ENCODE measurements around the gene PGAP6. TPM values are rescaled to one million over a fixed set of nuclear protein-coding genes. Genes with fewer than 3 reads are reported as not detected.

Gene PGAP6
- total and polyA plus RNA-seq, 9 of the 15 experiments (the other 6 are each of a cell fraction or from before 2014, with no cell fraction given) = 0.45 to 50.2 (median 39.3) TPM

DNA sequence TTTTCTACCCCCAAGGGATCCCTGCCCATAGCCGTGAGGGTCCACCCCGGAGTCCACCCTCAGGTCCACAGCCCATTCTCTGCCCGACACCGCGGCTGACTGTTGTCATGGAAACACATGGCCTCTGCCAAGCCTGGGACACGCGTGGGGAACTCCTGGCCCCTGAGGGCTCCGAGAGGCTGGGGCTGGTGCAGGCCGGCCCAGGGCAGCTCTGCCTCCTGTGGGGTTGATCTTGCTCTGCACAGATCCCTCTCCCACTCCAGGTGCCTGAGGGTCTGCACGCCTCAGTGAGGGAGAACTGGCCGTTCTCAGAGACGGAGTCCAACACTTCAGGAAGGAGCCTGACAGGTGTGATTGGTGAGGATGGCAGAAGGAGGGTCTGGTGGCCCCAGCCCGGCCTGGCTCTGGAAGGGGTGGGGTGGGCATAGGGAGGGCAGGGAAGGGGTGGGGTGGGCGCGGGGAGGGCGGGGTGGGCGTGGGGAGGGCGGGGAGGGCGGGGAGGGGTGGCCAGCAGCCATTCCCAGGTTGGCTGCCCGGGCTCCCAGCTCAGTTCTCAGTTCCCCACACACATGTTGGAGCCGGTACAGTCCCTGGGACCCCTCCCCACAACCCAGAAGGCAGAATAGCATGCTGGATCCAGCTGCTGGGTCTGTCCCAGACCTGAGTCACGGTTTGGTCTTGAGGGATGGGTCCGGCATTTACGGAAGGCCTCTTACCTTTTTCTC, 17.9 kb downstream of the PGAP6 start (continued):
- TF ChIP-seq POLR2G (IDR thresholded peaks at IDR 0.05; ENCODE audit: low read depth, low read length) (peak; percentile 8; the same call in 1 of the 2 replicates), RFX1 (IDR thresholded peaks at IDR 0.05) (peak; percentile 89), HNRNPK (IDR thresholded peaks at IDR 0.05; ENCODE audit: low read depth, low read length, poor library complexity, severe bottlenecking) (no peak), XRCC4 (IDR thresholded peaks at IDR 0.05; ENCODE audit: extremely low read depth, insufficient read depth, insufficient read length) (no peak)

GRCh38 chr16:363110-363765, 18.5 kb downstream of the PGAP6 start:
- no peaks in the 10 kb centered on the region for H3K9me3 ChIP-seq (replicated peaks; ENCODE audit: control insufficient read depth, insufficient read depth, low read depth, low read length)
- H3K27me3 ChIP-seq (ENCODE audit: control insufficient read depth in 2 of 2, insufficient read depth in 2 of 2, low read length in 2 of 2) = no peaks in the 10 kb centered on the region
- no peak overlapping the region for H3K4me3 ChIP-seq
- H3K4me2 ChIP-seq (ENCODE audit: insufficient read depth, low read length) = no peak overlapping the region
- BruUV-seq (replicated peaks) = no TSS peak
- CTCF ChIA-PET (ENCODE audit: low intra/inter-chr PET ratio) = interaction anchor here (0.9 to 1.0 kb wide), 2 partner anchors 256 to 297 kb away, joined by 3 to 8 read pairs; no protein-coding TSS in a partner anchor
- intact Hi-C loops (cut with micrococcal nuclease) (no loop called here), in situ Hi-C loops (cut with MboI) (no loop called here)
- peaks cover 6 to 79% of the 10 kb centered on the region in 2 experiments; a peak in 4 of 5 replicates for H3K4me1 ChIP-seq (replicated peaks in 1 of 2; ENCODE audit: control insufficient read depth in 2 of 2, insufficient read depth in 2 of 2, low read length in 2 of 2)
- 33% methylated on average over 12 of the region's 20 CpGs for WGBS (ENCODE audit: insufficient coverage, low coverage, missing lambda C conversion rate)
- H3K79me2 ChIP-seq (ENCODE audit: control insufficient read depth, insufficient read depth, low read length) = no peaks in the 10 kb centered on the region
- peaks cover 24% of the 10 kb centered on the region; the same call in 2 of the 3 replicates for H3K36me3 ChIP-seq (ENCODE audit: control insufficient read depth, insufficient read depth, low read length)
- H3K9ac ChIP-seq (ENCODE audit: insufficient read depth in 1 of 2, low read depth in 2 of 2, low read length in 2 of 2) = peak overlapping the region in 1 of 2 experiments; percentile 74; a peak in 2 of 4 replicates
- peaks cover 4% of the 10 kb centered on the region for H3K9me1 ChIP-seq (ENCODE audit: control insufficient read depth, insufficient read depth, low read length)
- no peak overlapping the region for H3K27ac ChIP-seq (ENCODE audit: extremely low read depth, low read depth, low read length)
- no peaks in the 10 kb centered on the region for H4K20me1 ChIP-seq (replicated peaks; ENCODE audit: control insufficient read depth, insufficient read depth, low read length)
- DNase-seq (ENCODE audit: extremely low read depth in 1 of 4, low spot score in 3 of 4) = no peak
- no peak for FAIRE-seq
- no peak overlapping the region for H2AFZ ChIP-seq (ENCODE audit: low read depth, low read length)
- ATAC-seq = peak; percentile 7; the same call in 1 of the 3 replicates
- POLR2A ChIA-PET = interaction anchor here (0.6 to 1.6 kb wide), 6 partner anchors 9 to 321 kb away, joined by 3 to 4 read pairs (median 4); partner anchors contain the start of gene JMJD8
- TF ChIP-seq ZSCAN32 (CRISPR knock-in tag; IDR thresholded peaks at IDR 0.05) = no peak
- no peak for TF ChIP-seq HMGXB4 (CRISPR knock-in tag; IDR thresholded peaks at IDR 0.05)
- TF ChIP-seq SMC3 (conservative IDR thresholded peaks at IDR 0.05; ENCODE audit: insufficient read depth, low read depth, low read length) = no peak
- no peak for TF ChIP-seq TFAM (CRISPR knock-in tag; conservative IDR thresholded peaks at IDR 0.05)
- TF ChIP-seq, protein P1, sequence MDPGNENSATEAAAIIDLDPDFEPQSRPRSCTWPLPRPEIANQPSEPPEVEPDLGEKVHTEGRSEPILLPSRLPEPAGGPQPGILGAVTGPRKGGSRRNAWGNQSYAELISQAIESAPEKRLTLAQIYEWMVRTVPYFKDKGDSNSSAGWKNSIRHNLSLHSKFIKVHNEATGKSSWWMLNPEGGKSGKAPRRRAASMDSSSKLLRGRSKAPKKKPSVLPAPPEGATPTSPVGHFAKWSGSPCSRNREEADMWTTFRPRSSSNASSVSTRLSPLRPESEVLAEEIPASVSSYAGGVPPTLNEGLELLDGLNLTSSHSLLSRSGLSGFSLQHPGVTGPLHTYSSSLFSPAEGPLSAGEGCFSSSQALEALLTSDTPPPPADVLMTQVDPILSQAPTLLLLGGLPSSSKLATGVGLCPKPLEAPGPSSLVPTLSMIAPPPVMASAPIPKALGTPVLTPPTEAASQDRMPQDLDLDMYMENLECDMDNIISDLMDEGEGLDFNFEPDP (CRISPR knock-in tag; IDR thresholded peaks at IDR 0.05) = no peak
- TF ChIP-seq DMBX1 (CRISPR knock-in tag; IDR thresholded peaks at IDR 0.05; ENCODE audit: borderline replicate concordance) = no peak
- TF ChIP-seq MED1 (CRISPR knock-in tag; IDR thresholded peaks at IDR 0.05; ENCODE audit: borderline replicate concordance) = no peak
- TF ChIP-seq PHTF2 (CRISPR knock-in tag; IDR thresholded peaks at IDR 0.05) = no peak
- no peak for TF ChIP-seq BRD4 (IDR thresholded peaks at IDR 0.05)
- no peak for TF ChIP-seq MYBL2 (IDR thresholded peaks at IDR 0.05; ENCODE audit: low read depth)
- no peak for TF ChIP-seq MYBL2 (CRISPR knock-in tag; IDR thresholded peaks at IDR 0.05; ENCODE audit: borderline replicate concordance)
- no peak for TF ChIP-seq FIP1L1 (IDR thresholded peaks at IDR 0.05; ENCODE audit: low read depth, low read length, poor library complexity, severe bottlenecking)

All from K562 (cell line).